GM18517 (cell line): ENCODE data around the gene ERG28.
A peak's percentile ranks its signal among the peaks of the same experiment; 100 is the strongest.
"Not testable (repeated sequence)": the region's sequence is repeated elsewhere in the genome, so short reads cannot be mapped to it uniquely, and the experiment has no call there.

Experiments
- ATAC-seq: cut with Tn5 transposase; IDR thresholded peaks from one replicate; pipeline ENCODE4 v1.9.1; 2021; ENCODE audit warnings: mild to moderate bottlenecking, moderate library complexity; ENCODE audit not compliant: unreplicated experiment

ERG28 gene, protein sequence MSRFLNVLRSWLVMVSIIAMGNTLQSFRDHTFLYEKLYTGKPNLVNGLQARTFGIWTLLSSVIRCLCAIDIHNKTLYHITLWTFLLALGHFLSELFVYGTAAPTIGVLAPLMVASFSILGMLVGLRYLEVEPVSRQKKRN

DNA sequence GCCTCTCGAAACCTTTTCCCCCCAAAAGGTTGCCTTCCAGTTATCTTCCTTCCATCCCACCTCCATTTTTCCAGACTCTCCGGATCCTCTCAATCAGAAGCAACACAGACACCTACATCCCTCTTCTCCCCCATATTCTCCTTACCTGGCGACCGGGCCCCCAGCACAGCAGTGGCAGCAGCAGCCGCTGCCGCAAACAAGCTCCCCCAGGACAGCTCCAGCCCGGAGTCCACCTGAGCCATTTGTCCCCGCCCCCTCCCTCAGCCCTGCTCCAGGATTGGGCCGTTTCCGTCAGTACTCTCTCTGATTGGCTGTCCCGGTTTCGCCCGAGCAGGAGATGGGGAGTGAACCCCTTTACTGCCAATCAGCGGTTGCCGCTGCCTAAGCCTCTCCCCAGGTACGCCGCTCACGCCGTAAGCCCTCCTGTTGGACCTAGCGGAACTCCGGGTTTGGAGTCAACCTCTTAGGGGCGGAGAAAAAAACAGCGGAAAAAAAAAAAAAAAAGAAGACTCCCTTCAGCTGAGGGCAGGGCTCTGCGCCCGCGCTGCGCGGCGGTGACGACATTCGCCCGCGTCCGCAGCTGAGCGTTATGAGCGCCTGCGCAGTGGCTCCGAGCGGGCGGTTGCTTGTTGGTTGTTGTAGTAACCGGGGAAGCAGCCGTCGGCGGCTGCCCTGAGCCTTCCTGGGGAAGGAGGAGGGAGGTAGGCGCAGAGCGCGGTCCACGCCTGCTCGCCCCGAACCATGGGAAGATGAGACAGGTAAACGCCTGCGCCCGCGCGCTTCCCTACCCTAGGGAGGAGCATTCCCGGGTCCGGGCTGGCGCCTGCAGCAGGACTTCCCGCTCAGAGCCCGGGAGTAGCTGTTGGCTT, at the start of gene ERG28, which contains the start of gene TTLL5:
Gene ERG28 (minus strand): TSS at position 247 of the 869 bp plus-strand sequence. CDS start 3,374 bp downstream, outside the sequence.
Gene TTLL5 (plus strand): TSS at position 617 of the 869 bp plus-strand sequence. CDS start 1,904 bp downstream, outside the sequence.
- ATAC-seq, result peak; percentile 95

DNA sequence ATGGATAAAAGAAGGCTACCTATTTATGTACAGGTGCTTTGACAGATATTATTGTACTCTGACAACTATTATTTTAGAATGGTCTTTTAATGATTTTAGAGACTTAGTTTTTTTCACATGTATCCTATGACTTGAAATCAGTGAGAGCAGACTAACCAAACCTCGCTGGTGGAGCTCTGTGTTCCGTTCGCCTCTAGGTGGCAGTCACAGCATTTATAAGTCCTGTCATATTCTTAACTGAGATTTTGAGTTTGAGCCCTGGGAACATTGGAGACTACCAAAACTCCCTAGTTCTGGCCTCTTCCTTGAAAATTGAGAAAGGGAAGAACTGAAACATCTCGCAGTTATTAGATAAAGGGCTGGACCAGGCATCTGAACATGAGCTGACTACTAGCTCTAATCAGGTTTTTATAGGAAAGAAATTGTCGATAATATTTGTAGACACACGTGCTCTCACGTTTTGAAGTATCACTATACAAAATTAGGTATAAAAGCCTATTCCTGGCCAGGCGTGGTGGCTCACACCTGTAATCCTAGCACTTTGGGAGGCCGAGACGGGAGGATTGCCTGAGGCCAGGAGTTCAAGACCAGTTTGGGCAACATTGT, 48.6 kb upstream of the ERG28 start:
- ATAC-seq, result no peak

DNA sequence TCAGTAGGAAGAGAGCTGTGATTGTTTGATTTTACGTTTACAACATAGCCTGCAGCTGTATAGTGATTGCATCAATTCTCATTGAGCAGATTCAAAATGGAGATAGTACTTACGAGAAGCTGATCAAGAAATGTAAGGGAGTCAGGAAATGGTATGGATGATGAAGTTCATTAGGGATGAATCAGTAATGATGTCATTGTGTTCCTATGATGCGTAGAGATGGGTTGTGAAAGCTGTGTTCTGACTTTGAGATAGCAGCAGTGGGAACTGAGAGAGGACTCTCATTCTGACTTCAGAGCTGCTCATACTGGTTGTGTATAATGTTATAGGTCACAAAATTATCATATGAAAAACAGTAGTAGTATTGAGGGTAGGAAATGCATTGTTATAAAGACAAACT, 44.3 kb upstream of the ERG28 start:
- ATAC-seq, result no peak

DNA sequence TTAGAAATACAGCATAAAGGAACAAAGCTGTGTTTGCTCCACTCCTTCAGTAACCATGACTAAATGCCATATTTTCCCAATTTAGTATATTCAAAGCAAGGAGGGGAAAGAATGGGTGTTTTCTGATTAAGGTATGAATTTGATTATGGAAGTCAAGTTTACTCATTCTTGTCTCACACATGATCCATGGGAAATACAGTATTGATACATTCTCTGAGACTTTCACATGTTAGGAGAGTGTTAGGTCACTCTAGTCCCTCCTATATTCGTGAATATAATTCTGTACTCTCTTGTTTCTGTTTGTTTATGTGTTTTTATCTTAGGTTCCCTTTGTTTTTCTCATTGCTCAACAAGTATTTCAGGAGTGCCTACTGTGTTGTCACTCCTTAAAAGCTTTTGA, 42.8 kb upstream of the ERG28 start:
- no peak for ATAC-seq

DNA sequence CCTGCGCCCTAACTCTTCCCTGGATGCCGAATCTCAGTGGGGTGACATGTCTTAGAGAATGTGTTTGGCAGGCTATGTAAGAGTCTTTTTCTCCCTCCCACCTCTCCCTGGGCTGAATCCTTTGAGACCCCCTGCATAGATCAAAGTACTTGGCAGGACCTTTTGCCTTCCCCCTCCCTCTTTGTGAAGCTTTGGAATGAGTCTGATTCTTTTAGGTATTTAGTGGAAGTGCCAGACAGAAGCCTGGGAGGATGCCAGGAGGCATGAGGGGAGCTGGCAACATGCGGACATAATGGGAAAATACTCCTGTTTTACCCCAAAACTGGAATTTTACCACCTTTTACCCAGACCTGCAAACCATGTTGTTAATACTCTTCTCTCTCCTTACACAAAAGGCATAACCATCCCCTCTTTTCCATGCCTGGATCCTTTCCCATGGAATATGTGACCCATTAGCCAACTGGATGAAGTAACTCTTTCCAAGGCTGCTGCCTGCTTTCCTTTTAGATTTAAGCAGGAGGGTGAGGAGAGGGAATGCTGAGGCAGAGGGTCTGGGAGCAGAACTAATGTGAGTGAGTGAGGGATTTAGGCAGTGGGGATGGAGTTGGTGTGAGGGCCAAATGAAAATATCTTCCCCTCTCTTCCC, 42.1 kb upstream of the ERG28 start:
- ATAC-seq, result no peak

DNA sequence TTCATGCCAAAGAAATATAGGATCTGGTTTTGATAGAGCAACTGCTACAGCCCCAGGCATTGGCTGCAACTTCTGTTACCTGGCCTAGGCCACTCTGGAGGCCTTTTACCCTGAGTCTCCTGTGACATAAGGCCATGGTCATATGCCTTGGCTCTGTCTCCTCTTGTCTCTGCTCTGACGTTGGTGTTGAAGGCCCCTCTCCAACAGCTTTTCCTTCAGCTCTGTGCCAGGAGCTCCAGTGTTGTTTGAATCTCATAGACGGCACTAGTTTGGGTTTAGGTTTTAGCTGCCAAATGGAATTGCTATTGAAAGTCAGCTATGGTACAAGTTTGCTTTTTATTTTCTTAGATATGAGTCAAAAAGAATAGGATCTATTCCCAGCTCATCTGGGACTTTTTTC, 41.4 kb upstream of the ERG28 start:
- no peak for ATAC-seq

DNA sequence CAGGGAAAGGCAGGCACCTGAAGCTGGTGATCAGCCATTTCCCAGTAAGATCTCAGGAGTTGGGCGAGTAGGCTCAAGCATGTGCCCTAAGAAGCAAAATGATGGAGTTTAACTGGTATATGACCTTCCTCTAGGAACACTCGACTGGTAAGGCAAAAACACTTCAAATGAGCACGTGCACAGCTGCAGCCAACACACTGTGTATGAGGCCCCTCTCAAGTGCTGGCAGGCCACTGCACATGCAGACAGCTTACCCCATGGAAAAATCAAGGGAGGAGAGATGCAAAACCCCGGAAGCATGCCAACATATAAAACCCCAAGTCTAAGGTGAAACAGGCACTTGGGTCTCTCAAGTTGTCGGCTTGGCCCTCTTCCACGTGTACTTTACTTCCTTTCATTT, 39.6 kb upstream of the ERG28 start:
- no peak for ATAC-seq

DNA sequence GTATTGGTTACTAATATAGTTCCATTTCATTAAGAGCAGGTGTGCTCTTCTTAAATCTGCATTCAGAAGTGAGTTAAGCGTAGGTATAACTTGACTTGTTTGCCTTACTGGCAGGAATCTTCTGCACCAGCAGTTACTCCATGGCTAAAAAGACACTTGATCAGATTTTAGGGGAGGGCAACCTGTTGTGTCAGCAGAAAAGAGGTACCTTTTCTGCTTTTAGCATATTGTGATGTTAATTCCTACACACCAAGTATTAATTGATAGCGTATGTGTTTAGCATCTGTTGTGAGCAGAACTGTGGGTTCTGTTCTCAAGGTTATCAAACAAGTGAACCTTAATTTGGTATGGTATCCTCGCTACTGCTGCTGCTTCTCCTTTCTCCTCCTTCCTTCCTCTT, 38.7 kb upstream of the ERG28 start:
- no peak for ATAC-seq

DNA sequence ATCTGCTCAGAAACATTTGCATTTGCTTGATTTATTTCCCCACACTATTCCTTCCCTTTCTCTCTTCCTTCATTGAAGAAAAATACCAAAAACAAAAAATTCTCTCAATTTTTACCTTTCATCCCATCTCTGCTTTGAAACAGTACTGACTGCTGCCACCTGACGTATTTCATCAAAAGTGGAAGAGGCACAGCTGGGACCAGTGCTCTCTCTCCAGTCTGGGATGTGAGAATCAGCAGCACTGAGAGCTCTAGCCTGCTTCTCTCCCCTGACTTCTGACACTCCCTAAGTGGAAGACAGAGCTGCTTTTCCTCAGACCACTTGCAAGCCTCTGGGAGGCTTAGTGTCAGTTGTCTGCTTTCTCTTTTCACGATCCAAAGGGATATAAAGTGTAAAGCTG, 37.2 kb upstream of the ERG28 start:
- no peak for ATAC-seq

DNA sequence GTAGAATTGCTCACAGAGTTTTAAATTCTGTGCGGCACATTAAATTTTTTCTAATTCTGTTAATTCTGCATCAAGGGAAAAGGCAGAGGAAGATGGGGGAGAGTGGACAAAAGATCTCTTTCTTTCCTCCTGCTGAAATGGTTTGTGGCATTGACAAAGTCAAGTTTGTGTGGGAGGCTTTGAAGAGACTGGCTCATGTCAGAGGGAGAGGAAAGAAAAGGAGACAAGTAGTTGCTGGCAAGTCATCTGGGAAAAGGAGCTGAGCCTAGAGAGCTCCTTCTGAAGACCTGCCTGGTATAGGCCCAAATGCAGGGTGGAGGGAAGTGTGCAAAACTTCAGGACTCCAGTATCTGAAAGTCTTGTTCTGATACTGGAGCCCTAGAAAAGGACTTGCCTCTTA, 36.7 kb upstream of the ERG28 start:
- no peak for ATAC-seq

DNA sequence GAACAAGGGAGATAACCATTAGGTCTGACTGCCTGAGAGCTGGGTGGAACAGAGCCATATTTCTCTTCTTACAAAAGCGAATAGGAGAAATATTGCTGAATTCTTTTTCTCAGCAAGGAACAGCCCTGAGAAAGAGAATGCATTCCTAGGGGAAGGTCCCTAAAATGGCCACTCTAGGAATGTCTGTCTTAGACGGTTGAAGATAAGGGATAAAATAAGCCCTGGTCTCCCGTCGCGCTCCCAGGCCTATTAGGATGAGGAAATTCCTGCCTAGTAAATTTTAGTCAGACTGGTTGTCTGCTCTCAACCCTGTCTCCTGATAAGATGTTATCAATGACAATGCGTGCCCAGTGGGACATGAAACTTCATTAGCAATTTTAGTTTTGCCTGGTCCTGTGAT, 34.3 kb upstream of the ERG28 start:
- not testable (repeated sequence) for ATAC-seq

DNA sequence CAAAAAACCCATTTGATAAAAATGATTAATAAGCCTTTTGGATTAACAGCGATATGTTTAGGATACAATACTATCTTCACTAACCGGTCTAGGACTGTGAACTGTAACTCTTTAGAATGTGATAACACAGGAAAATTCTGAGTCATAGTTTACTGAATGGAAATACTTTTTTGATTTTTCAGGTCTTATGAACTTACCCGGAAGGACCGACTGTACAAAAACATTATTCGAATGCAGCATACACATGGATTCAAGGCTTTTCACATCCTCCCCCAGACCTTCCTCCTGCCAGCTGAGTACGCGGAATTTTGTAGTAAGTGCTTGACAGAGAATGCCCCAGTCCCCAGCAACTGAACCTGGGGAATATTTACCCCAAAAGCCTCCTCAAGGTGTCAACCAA, 29.3 kb upstream of the ERG28 start:
- ATAC-seq, result no peak

DNA sequence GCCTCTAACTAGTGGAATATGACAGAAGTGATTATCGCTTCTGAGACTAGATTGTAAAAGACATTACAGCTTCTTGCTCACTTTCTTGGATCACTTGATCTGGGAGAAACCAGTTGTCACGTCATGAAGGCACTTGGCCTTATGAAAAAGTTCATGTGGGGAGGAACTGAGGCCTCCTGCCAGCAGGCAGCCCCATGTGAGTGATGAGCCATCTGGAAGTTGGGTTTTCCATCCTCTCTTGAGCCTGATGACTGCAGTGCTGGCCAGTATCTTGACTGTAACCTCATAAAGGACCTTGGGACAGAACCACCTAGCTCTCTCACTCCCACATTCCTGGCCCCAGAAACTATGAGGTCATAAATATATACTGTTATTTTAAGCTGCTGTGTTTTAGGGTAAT, 28.3 kb upstream of the ERG28 start:
- no peak for ATAC-seq

DNA sequence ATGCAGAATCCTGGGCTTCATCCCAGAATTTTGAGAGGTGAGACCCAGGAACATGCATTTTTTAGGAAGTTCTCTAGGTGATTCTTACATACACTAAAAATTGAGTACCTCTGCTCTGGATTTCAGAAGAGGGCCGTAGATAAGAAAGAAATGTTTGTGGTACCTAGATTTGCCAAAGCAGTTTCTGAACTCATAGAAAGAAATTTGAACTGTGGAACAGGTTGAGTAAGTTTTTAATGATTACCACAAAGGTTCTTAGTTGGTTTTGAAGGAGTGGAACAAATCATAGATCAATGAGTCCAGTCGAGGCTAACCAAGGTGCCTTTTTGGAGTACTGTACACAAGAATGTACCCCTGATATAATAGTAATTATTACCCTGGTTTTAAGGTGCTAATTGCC, 25.2 kb upstream of the ERG28 start:
- ATAC-seq, result no peak

DNA sequence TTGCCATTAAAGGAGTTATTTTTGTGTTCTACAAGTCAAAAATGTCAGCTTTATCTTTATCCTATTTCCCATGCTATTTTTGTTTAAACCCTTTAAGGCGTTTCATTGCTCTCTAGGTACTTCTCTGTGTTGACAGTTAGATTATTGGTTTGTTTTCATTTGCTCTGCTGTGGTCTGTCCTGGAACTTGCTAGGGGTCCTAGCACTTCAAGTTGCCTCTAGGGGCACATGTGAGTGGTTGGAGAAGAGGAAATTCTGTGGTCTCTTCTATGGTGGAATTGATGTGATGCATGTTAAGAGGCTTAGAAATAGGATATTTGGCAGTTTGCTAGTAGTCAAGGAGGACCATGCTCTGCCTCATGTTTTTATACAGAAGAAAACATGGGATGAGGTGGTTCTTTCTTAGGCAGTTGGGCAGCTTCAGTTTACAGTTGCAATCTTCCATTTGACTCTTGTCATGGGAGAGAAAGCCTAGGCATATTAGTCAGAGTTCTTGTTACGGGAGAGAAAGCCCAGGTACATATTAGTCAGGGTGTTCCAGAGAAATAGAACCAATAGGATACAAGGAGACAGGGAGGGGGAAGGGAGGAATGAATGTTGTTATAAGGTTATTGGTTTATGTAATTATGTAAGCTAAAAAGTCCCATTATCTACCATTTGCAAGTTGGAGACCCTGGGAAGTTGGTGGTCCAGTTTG, 14.7 kb upstream of the ERG28 start:
- no peak for ATAC-seq

DNA sequence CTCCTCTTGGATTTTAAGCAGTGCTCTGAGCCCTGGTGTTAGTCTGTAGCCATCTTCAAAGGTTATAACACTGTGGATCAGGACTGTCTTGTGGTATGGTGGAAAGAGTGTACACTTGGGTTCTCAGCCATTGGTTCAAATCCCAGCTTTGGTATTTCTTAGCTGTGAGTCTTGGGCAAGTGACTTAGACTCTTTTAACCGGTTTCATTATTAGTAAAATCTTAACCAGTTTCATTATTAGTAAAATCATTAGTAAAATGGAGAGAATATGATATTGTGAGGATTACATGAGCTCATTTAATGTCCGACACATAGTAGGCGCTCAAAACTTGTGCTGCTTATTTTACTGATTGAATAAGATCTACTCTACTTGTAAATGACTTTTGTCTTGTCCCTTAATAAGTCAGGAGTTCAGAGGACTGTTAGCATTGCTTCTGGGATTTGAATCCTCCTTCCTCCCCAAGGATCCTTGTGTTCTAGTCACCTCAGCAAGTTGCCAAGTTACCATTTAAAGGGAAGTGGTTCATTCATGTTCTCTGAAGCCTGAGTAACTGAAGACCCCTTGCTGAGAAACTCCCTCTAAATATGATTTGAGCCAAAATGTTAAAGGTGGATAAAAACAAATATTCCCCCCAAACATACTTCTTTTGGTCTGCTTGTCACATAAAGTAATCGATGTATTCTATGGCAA, 12.8 kb upstream of the ERG28 start:
- no peak for ATAC-seq

DNA sequence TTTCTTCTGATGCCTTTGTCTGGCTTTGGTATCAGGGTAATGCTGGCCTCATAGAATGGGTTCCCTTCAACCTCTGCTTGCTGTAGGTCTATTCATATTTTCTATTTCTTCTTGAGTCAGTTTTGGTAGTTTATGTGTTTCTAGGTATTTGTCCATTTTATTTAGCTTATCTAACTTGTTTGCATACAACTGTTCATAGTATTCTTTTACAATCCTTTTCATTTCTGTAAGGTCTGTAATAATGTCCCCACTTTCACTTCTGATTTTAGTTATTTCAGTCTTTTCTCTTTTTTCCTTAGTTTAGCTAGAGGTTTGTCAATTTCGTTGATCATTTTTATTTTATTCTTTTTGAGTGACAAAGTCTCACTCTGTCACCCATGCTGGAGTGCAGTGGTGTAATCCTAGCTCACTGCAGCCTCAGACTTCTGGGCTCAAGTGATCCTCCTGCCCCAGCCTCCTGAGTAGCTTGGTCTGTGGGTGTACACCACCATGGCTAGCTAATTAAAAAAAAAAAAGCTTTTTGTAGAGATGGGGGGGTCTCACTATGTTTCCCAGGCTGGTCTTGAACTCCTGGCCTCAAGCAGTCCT, 12.0 kb upstream of the ERG28 start:
- ATAC-seq, result no peak

DNA sequence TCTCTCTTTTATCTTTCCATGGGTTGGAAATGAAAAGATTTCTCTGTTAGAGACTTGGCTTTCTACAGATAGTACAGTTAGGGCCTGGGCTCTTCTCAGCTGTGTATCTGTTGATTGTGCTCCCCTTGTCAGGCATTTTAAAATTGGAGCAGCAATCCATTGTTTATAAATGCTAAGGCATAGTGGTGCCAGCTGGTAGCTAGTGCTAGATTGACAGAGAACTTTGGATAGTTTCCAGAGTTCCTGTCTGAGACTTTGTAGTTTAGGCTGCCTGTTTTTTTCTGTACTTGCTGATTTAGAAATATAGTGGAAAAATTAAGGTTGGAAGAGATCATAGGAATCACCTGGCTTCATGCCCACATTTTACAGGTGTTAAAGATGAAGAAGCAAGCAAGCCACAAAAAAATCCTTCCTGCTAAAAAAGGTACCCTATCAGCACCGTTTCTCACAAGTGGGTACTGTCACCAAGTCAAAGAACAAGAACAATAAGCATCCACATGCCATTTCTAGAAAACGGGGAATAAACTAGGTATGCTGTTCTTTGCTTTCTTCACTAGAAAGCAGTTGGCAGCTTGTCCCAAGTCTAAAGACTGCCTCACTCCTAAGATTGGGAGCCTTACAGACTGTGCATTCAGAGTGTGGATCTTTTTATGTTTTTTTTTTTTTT, 6.6 kb upstream of the ERG28 start:
- no peak for ATAC-seq

DNA sequence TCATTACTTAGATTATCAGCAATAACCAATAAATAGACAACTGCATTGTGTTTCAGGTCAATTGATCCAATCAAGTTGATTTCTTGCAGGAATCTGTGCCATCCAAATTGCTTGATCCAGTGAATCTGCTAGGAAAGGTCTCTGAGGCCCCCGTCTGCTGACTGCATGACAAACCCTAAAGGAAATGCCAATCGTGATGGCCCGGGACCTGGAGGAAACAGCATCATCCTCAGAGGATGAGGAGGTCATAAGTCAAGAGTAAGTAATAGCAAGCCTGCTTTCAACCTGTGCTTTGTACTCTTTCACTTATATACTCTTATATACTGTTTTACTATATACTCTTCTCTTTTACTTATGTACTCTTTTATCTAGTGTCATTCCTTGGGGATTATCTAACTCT, 2.3 kb upstream of the ERG28 start:
- no peak for ATAC-seq

DNA sequence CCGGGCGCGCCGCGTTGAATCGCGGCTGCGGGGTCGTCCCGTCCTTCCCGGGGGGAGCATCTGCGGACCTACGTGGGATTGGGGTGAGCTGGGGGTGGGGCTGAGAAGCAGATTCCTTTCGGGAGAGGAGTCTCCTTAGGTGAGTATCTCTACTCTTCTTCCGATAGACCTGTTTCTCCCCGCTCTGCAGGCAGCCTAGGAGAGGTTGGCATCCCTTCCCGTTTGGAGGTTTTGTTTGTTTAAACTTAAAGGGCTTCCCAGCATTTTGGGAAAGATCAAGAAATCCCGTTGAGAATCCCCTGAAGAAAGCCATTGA, 781 bp upstream of the ERG28 start:
- no peak for ATAC-seq
